Liver (tissue), 9 donors: ENCODE results near the gene CREB5. TPM values are rescaled to one million over a fixed set of nuclear protein-coding genes. Genes with fewer than 3 reads are reported as not detected.

Experiments used
- DNase-seq: peaks from one replicate; pipeline ENCODE4 v3.0.0-alpha.2; 2017; ENCODE audit warnings: low spot score
- H3K27ac ChIP-seq, 2 donors: one replicate each; pipeline ENCODE4 v1.7.0; 2013; ENCODE audit warnings: inconsistent platforms in 2 of 2, low read length in 2 of 2, control low read depth in 1 of 2, low read depth in 1 of 2, mild to moderate bottlenecking in 1 of 2
- H3K27me3 ChIP-seq, 4 donors: one replicate each; pipeline versions ENCODE4 v1.6.1 to v1.7.0; 2013; ENCODE audit warnings: low read length in 3 of 4, inconsistent platforms in 1 of 4, mild to moderate bottlenecking in 1 of 4, moderate library complexity in 1 of 4; ENCODE audit not compliant: control insufficient read depth in 4 of 4, insufficient read depth in 4 of 4
- H3K36me3 ChIP-seq, 4 donors: one replicate each; pipeline versions ENCODE4 v1.6.1 to v1.7.0; 2013; ENCODE audit warnings: low read length in 3 of 4, mild to moderate bottlenecking in 3 of 4, low read depth in 1 of 4, moderate library complexity in 1 of 4; ENCODE audit not compliant: control insufficient read depth in 4 of 4, insufficient read depth in 3 of 4
- H3K4me1 ChIP-seq, 4 donors: one replicate each; pipeline versions ENCODE4 v1.6.1 to v1.7.0; 2013; ENCODE audit warnings: low read length in 3 of 4, mild to moderate bottlenecking in 3 of 4, moderate library complexity in 1 of 4; ENCODE audit not compliant: control insufficient read depth in 4 of 4, insufficient read depth in 4 of 4
- H3K4me3 ChIP-seq, 3 donors: one replicate each; pipeline versions ENCODE4 v1.6.1 to v1.7.0; 2013; ENCODE audit warnings: low read length in 3 of 3, control low read depth in 1 of 3, low read depth in 1 of 3, mild to moderate bottlenecking in 1 of 3
- H3K9ac ChIP-seq, 2 donors: one replicate each; pipeline ENCODE4 v1.7.0; 2013; ENCODE audit warnings: low read length in 2 of 2, mild to moderate bottlenecking in 2 of 2, moderate library complexity in 2 of 2, control low read depth in 1 of 2, low read depth in 1 of 2
- H3K9me3 ChIP-seq, 4 donors: one replicate each; pipeline versions ENCODE4 v1.6.1 to v1.7.0; 2013; ENCODE audit warnings: low read length in 3 of 4; ENCODE audit not compliant: control insufficient read depth in 4 of 4
- CTCF ChIP-seq: fragments of 150-350 bp; IDR thresholded peaks from 2 replicates; pipeline ENCODE4 v1.5.1; 2017; ENCODE audit warnings: improper control_type of control experiment, low read depth, low read length; ENCODE audit not compliant: missing input control
- EGR1 ChIP-seq, 2 donors: IDR thresholded peaks; 2 replicates each; pipeline ENCODE4 v1.6.1; 2016 to 2018; ENCODE audit warnings: antibody characterized with exemption in 2 of 2, low read depth in 2 of 2
- FOXA1 ChIP-seq: IDR thresholded peaks from 2 replicates; pipeline ENCODE4 v1.6.1; 2016; ENCODE audit warnings: antibody characterized with exemption
- FOXA2 ChIP-seq: IDR thresholded peaks from 2 replicates; pipeline ENCODE4 v1.6.1; 2016; ENCODE audit warnings: antibody characterized with exemption
- HNF4A ChIP-seq, 2 donors: conservative IDR thresholded peaks; 2 replicates each; pipeline ENCODE4 v1.6.1; 2016; ENCODE audit warnings: antibody characterized with exemption in 2 of 2, mild to moderate bottlenecking in 2 of 2
- HNF4G ChIP-seq: IDR thresholded peaks from 2 replicates; pipeline ENCODE4 v1.6.1; 2016; ENCODE audit warnings: antibody characterized with exemption
- JUND ChIP-seq, 2 donors: IDR thresholded peaks; 2 replicates each; pipeline ENCODE4 v1.6.1; 2016; ENCODE audit warnings: antibody characterized with exemption in 2 of 2
- NR2F2 ChIP-seq: IDR thresholded peaks from 2 replicates; pipeline ENCODE4 v1.6.1; 2016; ENCODE audit warnings: antibody characterized with exemption
- RAD21 ChIP-seq, 2 donors: IDR thresholded peaks; 2 replicates each; pipeline ENCODE4 v1.6.1; 2016; ENCODE audit warnings: antibody characterized with exemption in 2 of 2, mild to moderate bottlenecking in 2 of 2
- RXRA ChIP-seq, 2 donors: IDR thresholded peaks; 2 replicates each; pipeline ENCODE4 v1.6.1; 2017 to 2018; ENCODE audit warnings: antibody characterized with exemption in 2 of 2, mild to moderate bottlenecking in 1 of 2
- SP1 ChIP-seq: IDR thresholded peaks from 2 replicates; pipeline ENCODE4 v1.6.1; 2018; ENCODE audit warnings: antibody characterized with exemption, mild to moderate bottlenecking
- TAF1 ChIP-seq: conservative IDR thresholded peaks from 2 replicates; pipeline ENCODE4 v1.6.1; 2016; ENCODE audit warnings: antibody characterized with exemption, mild to moderate bottlenecking
- YY1 ChIP-seq: IDR thresholded peaks from 2 replicates; pipeline ENCODE4 v1.6.1; 2016; ENCODE audit warnings: antibody characterized with exemption, mild to moderate bottlenecking
- WGBS: extraction: QIAGEN DNeasy Blood & Tissue Kit; methylation state at CpG from one replicate; pipeline ENCODE4 v1.1.7; 2013; 5-methylcytosine and 5-hydroxymethylcytosine counted together
- polyA plus RNA-seq, 2 donors: library from polyadenylated mRNA; stranded (reverse) in 1 of 2; unstranded in 1 of 2; fragments of 200-250 nt in 1 of 2; fragments of >200 nt in 1 of 2; fragmentation: Nextera tagmentation in 1 of 2; extraction: Ambion mirVana in 1 of 2; gene quantifications; one replicate each; pipeline versions ENCODE4 v1.2.1 to v1.2.3, GENCODE V29; 2013 to 2015
- total RNA-seq, 2 donors: library from RNA; depleted of rRNA; stranded (reverse); fragments of >200 nt; gene quantifications; one replicate each; pipeline ENCODE4 v1.2.3, GENCODE V29; 2014
- TF ChIP-seq, protein P1 (sequence below): IDR thresholded peaks from 2 replicates; pipeline ENCODE4 v1.6.1; 2016; ENCODE audit warnings: antibody characterized with exemption
- TF ChIP-seq, protein P2 (sequence below): IDR thresholded peaks from 2 replicates; pipeline ENCODE4 v1.6.1; 2016; ENCODE audit warnings: antibody characterized with exemption
- TF ChIP-seq, protein P3 (sequence below): IDR thresholded peaks from 2 replicates; pipeline ENCODE4 v1.6.1; 2016; ENCODE audit warnings: antibody characterized with exemption, mild to moderate bottlenecking
- TF ChIP-seq, protein P4 (sequence below): IDR thresholded peaks from 2 replicates; pipeline ENCODE4 v1.6.1; 2016; ENCODE audit warnings: antibody characterized with exemption
- donor health status: healthy.
- donor health status: healthy.
- donor health status: healthy.
- donor health status: healthy.
- donor health status: healthy.

Gene CREB5
- total and polyA plus RNA-seq, 4 donors, result 0.25 to 0.92 (median 0.67) TPM

GRCh38 chr7:28674359-28674782, 262.1 kb downstream of the CREB5 start:
- no peaks in the 10 kb centered on the region for H3K4me1 ChIP-seq
- no peak overlapping the region for H3K9ac ChIP-seq
- peaks cover 0 to 5% (median 0%) of the 10 kb centered on the region in 4 donors for H3K27me3 ChIP-seq
- no peaks in the 10 kb centered on the region for H3K36me3 ChIP-seq
- H3K9me3 ChIP-seq, result no peaks in the 10 kb centered on the region
- TF ChIP-seq EGR1 (IDR thresholded peaks at IDR 0.05; ENCODE audit: low read depth in 2 of 2), result no peak
- no peak for TF ChIP-seq SP1
- TF ChIP-seq HNF4A (conservative IDR thresholded peaks at IDR 0.05), result no peak
- H3K4me3 ChIP-seq, result no peak overlapping the region
- 60% methylated on average over 5 of the region's 5 CpGs for WGBS
- H3K27ac ChIP-seq, result no peak overlapping the region
- no peak for DNase-seq

- no peaks in the 10 kb centered on the region for H3K9me3 ChIP-seq
- TF ChIP-seq YY1 (no peak), TAF1 (no peak)
- TF ChIP-seq, protein P1, sequence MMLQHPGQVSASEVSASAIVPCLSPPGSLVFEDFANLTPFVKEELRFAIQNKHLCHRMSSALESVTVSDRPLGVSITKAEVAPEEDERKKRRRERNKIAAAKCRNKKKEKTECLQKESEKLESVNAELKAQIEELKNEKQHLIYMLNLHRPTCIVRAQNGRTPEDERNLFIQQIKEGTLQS, result no peak
- WGBS, result 92% methylated on average over 3 of the region's 3 CpGs
- H3K27me3 ChIP-seq, result peaks cover 0 to 5% (median 0%) of the 10 kb centered on the region in 4 donors
- no peak for DNase-seq
- H3K9ac ChIP-seq, result no peak overlapping the region
- no peak overlapping the region for H3K27ac ChIP-seq
- no peak overlapping the region for H3K4me3 ChIP-seq
- no peaks in the 10 kb centered on the region for H3K4me1 ChIP-seq
- no peaks in the 10 kb centered on the region for H3K36me3 ChIP-seq
Measured at GRCh38 chr7:28675429-28675828, 263.1 kb downstream of the CREB5 start.

DNA sequence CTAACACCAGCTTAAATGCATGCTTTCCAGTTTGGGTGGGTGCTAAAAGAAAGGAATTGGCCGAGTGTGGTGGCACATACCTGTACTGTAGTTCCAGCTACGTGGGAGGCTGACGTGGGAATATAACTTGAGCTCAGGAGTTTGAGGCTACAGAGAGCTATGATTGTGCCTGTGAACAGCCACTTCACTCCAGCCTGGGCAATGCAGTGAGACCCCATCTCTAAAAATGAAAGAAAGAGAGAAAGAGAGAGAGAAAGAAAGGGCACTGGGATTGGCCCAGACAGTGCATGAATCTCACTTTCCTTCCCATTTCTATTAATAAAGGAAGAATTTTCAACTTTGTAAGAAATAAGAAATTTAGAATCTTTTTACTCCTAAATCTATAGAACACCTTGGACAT, 265.4 kb downstream of the CREB5 start:
- H3K9me3 ChIP-seq, result no peaks in the 10 kb centered on the region
- no peak overlapping the region for H3K9ac ChIP-seq
- WGBS, result 97% methylated on average over 3 of the region's 3 CpGs
- TF ChIP-seq EGR1 (IDR thresholded peaks at IDR 0.05; ENCODE audit: low read depth in 2 of 2) (no peak), SP1 (no peak), RXRA (IDR thresholded peaks at IDR 0.05) (no peak), JUND (IDR thresholded peaks at IDR 0.05) (no peak), CTCF (no peak), FOXA2 (no peak), FOXA1 (no peak), HNF4G (no peak), NR2F2 (no peak), RAD21 (IDR thresholded peaks at IDR 0.05) (no peak), TAF1 (no peak), YY1 (no peak)
- TF ChIP-seq, protein P2, sequence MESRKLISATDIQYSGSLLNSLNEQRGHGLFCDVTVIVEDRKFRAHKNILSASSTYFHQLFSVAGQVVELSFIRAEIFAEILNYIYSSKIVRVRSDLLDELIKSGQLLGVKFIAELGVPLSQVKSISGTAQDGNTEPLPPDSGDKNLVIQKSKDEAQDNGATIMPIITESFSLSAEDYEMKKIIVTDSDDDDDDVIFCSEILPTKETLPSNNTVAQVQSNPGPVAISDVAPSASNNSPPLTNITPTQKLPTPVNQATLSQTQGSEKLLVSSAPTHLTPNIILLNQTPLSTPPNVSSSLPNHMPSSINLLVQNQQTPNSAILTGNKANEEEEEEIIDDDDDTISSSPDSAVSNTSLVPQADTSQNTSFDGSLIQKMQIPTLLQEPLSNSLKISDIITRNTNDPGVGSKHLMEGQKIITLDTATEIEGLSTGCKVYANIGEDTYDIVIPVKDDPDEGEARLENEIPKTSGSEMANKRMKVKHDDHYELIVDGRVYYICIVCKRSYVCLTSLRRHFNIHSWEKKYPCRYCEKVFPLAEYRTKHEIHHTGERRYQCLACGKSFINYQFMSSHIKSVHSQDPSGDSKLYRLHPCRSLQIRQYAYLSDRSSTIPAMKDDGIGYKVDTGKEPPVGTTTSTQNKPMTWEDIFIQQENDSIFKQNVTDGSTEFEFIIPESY, result no peak
- TF ChIP-seq, protein P3, sequence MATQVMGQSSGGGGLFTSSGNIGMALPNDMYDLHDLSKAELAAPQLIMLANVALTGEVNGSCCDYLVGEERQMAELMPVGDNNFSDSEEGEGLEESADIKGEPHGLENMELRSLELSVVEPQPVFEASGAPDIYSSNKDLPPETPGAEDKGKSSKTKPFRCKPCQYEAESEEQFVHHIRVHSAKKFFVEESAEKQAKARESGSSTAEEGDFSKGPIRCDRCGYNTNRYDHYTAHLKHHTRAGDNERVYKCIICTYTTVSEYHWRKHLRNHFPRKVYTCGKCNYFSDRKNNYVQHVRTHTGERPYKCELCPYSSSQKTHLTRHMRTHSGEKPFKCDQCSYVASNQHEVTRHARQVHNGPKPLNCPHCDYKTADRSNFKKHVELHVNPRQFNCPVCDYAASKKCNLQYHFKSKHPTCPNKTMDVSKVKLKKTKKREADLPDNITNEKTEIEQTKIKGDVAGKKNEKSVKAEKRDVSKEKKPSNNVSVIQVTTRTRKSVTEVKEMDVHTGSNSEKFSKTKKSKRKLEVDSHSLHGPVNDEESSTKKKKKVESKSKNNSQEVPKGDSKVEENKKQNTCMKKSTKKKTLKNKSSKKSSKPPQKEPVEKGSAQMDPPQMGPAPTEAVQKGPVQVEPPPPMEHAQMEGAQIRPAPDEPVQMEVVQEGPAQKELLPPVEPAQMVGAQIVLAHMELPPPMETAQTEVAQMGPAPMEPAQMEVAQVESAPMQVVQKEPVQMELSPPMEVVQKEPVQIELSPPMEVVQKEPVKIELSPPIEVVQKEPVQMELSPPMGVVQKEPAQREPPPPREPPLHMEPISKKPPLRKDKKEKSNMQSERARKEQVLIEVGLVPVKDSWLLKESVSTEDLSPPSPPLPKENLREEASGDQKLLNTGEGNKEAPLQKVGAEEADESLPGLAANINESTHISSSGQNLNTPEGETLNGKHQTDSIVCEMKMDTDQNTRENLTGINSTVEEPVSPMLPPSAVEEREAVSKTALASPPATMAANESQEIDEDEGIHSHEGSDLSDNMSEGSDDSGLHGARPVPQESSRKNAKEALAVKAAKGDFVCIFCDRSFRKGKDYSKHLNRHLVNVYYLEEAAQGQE, result no peak
- TF ChIP-seq, protein P4, sequence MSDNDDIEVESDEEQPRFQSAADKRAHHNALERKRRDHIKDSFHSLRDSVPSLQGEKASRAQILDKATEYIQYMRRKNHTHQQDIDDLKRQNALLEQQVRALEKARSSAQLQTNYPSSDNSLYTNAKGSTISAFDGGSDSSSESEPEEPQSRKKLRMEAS, result no peak
- H3K36me3 ChIP-seq, result no peaks in the 10 kb centered on the region
- H3K4me3 ChIP-seq, result no peak overlapping the region
- H3K27me3 ChIP-seq, result peaks cover 0 to 5% (median 0%) of the 10 kb centered on the region in 4 donors
- no peaks in the 10 kb centered on the region for H3K4me1 ChIP-seq
- DNase-seq, result no peak
- H3K27ac ChIP-seq, result no peak overlapping the region
